Body of pancreas (tissue), 4 donors: ENCODE results near the gene PDC. TPM values are rescaled to one million over a fixed set of nuclear protein-coding genes. Genes with fewer than 3 reads are reported as not detected.

Source experiments
- ATAC-seq: fragments of 150-250 bp; one replicate; pipeline ENCODE4 v1.9.1; 2016
- DNase-seq, 4 donors: peaks; one replicate each; pipeline ENCODE4 v3.0.0-alpha.2; 2019
- H3K27ac ChIP-seq, 4 donors: fragments of 200-600 bp; sonication (generic); 1 replicate in 3 of 4; 2 replicates in 1 of 4; pipeline versions ENCODE4 v1.5.1 to v1.6.1; 2016 to 2019; ENCODE audit warnings: mild to moderate bottlenecking in 1 of 4, mixed read lengths in 1 of 4, moderate library complexity in 1 of 4
- H3K27me3 ChIP-seq, 2 donors: fragments of 200-600 bp; sonication (generic); one replicate each; pipeline ENCODE4 v1.6.0; 2016; ENCODE audit warnings: mild to moderate bottlenecking in 1 of 2
- H3K36me3 ChIP-seq, 2 donors: fragments of 200-600 bp; sonication (generic); replicated peaks in 1 of 2; 2 replicates each; pipeline ENCODE4 v1.5.1; 2016; ENCODE audit warnings: low read depth in 2 of 2; ENCODE audit not compliant: insufficient read depth in 1 of 2
- H3K4me1 ChIP-seq: fragments of 200-600 bp; sonication (generic); one replicate; pipeline ENCODE4 v1.6.0; 2016
- H3K4me3 ChIP-seq, 2 donors: fragments of 200-600 bp; sonication (generic); 1 replicate in 1 of 2; 2 replicates in 1 of 2; pipeline ENCODE4 v1.5.1; 2016 to 2019
- H3K9me3 ChIP-seq, 3 donors: fragments of 200-600 bp; sonication (generic); 1 replicate in 2 of 3; 2 replicates in 1 of 3; pipeline ENCODE4 v1.5.1; 2016
- POLR2A ChIP-seq, 3 donors: fragments of 450-650 bp; IDR thresholded peaks; one replicate each; pipeline ENCODE4 v1.6.1; 2016; ENCODE audit warnings: antibody characterized with exemption in 3 of 3, mild to moderate bottlenecking in 2 of 3
- WGBS, 2 donors: methylation state at CpG; one replicate each; pipeline ENCODE4 v1.1.5; 2017; 5-methylcytosine and 5-hydroxymethylcytosine counted together
- intact Hi-C: fragments of 100-400 bp; cut with DNase I; formaldehyde crosslinking; loops from one replicate; pipeline ENCODE4 v1.15.1; 2023
- total RNA-seq, 2 donors: library from RNA; depleted of rRNA; stranded (reverse); fragments of >200 nt; gene quantifications; one replicate each; pipeline ENCODE4 v1.1.0, GENCODE V29; 2016
- TF ChIP-seq, protein P1 (sequence below), 7 experiments: fragments of 450-650 bp in 4 of 7; fragments of 200-600 bp in 3 of 7; sonication (generic) in 3 of 7; IDR thresholded peaks; one replicate each; pipeline ENCODE4 v1.5.1; 2016 to 2019; ENCODE audit warnings: antibody characterized with exemption in 7 of 7

PDC gene
- not detected for total RNA-seq

DNA sequence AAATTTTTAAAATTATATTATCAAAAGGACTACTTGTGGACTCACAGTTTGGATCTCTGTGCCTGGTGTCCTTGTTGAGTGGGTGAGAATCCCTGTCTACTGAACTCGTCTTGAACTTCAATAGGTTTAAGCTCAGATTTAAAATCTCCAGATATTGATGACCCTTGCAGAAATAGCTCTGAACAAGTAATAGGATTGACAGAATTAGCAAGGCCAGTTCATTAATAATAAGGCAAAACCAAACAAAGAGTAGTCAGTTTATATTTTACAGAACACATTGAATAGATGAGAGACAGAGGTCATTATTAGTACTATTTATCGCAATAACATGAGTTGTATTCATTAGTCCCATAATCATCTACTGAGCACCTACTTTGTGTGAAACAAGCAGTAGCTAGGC lies at the start of gene PDC:
TSS of gene PDC (minus strand) at position 101 of the 400 bp plus-strand sequence. CDS start 11,655 bp downstream, outside the sequence.
- Histone ChIP-seq H3K9me3 (no peaks in the 10 kb centered on the region), H3K36me3 (no peaks in the 10 kb centered on the region), H3K4me1 (no peaks in the 10 kb centered on the region), H3K4me3 (no peak within 1 kb of the TSS), H3K27ac (no peak within 1 kb of the TSS), H3K27me3 (no peaks in the 10 kb centered on the region)
- 85% methylated on average over 2 of the region's 2 CpGs for WGBS, 2 donors
- TF ChIP-seq POLR2A (IDR thresholded peaks at IDR 0.05): no peak
- TF ChIP-seq, protein P1, sequence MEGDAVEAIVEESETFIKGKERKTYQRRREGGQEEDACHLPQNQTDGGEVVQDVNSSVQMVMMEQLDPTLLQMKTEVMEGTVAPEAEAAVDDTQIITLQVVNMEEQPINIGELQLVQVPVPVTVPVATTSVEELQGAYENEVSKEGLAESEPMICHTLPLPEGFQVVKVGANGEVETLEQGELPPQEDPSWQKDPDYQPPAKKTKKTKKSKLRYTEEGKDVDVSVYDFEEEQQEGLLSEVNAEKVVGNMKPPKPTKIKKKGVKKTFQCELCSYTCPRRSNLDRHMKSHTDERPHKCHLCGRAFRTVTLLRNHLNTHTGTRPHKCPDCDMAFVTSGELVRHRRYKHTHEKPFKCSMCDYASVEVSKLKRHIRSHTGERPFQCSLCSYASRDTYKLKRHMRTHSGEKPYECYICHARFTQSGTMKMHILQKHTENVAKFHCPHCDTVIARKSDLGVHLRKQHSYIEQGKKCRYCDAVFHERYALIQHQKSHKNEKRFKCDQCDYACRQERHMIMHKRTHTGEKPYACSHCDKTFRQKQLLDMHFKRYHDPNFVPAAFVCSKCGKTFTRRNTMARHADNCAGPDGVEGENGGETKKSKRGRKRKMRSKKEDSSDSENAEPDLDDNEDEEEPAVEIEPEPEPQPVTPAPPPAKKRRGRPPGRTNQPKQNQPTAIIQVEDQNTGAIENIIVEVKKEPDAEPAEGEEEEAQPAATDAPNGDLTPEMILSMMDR (IDR thresholded peaks at IDR 0.05): no peak
- intact Hi-C loops: no loop called here
- ATAC-seq (no peak), DNase-seq (no peak)

DNA sequence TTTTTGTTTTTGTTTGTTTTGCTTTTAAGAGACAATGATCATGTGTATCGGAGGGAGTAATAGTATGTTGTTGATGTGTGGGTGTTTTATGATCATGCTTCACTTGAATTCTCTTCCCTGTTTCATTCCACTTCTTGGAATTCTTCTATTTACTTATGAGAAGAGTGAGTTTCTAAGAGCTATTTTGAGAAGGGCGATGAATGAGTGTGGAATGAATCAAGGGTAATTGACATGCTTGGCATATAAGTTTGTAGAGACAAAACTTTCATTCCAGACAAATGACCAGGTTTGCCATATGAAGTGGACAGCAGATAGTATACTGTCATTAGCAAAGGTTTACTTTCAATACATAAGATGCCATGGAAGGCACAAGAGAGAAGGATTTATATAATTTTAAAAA lies 42.3 kb upstream of the PDC start:
- Histone ChIP-seq H3K36me3 (no peaks in the 10 kb centered on the region), H3K4me1 (no peaks in the 10 kb centered on the region), H3K9me3 (no peaks in the 10 kb centered on the region), H3K27me3 (no peaks in the 10 kb centered on the region), H3K27ac (no peak overlapping the region), H3K4me3 (no peak overlapping the region)
- 86 to 95% methylated on average over 2 of the region's 2 CpGs for WGBS, 2 donors
- no peak for DNase-seq
- TF ChIP-seq, protein P1 (IDR thresholded peaks at IDR 0.05): no peak
- no peak for TF ChIP-seq POLR2A (IDR thresholded peaks at IDR 0.05)
- no peak for ATAC-seq
- intact Hi-C loops: no loop called here

DNA sequence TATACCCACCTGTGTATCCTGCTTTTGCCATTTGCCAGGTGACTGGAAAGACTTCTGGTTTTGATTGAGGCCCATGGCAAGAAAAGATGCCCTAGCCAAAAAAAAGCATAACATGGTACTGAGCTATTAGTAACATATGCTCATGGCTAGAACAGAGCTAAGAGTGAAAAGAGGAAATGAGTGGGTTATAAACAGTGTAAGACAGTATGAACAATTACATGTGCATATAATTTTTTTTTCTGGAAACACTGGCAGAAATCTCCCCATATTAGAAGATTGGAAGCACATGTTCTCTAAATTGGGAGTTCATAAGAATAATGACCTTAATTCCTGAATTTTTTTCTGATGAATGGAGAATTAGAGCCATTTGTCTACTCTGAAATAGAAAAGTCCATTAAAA lies 41.2 kb upstream of the PDC start:
- Histone ChIP-seq H3K9me3 (no peaks in the 10 kb centered on the region), H3K36me3 (no peaks in the 10 kb centered on the region), H3K27me3 (no peaks in the 10 kb centered on the region), H3K27ac (no peak overlapping the region), H3K4me1 (no peaks in the 10 kb centered on the region), H3K4me3 (no peak overlapping the region)
- DNase-seq (no peak), ATAC-seq (no peak)
- TF ChIP-seq, protein P1 (IDR thresholded peaks at IDR 0.05): no peak
- no peak for TF ChIP-seq POLR2A (IDR thresholded peaks at IDR 0.05)
- intact Hi-C loops: no loop called here

DNA sequence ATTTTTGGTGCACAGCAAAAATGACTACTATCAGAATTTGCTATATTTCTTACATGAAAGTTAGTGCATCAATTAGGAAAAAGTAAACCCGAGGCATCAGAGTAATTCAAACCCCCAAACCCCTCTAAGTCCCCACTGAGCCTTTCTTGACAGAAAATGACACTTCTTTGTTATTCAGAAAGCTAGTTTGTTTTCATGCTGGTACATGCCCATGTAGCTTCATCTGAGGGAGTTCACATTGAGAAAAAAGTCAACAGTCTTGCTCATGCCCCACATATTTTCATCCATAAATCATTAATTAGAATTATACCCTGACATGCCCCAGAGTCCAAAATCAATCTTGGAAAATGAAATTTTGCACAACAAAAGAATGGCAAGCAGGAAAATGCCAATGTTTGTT lies 39.9 kb upstream of the PDC start:
- intact Hi-C loops: no loop called here
- Histone ChIP-seq H3K27me3 (no peaks in the 10 kb centered on the region), H3K9me3 (no peaks in the 10 kb centered on the region), H3K4me3 (no peak overlapping the region), H3K36me3 (no peaks in the 10 kb centered on the region), H3K27ac (no peak overlapping the region), H3K4me1 (no peaks in the 10 kb centered on the region)
- 63 to 65% methylated on average over 1 of the region's 1 CpG for WGBS, 2 donors
- ATAC-seq (no peak), DNase-seq (no peak)
- TF ChIP-seq POLR2A (IDR thresholded peaks at IDR 0.05): no peak
- TF ChIP-seq, protein P1 (IDR thresholded peaks at IDR 0.05): no peak

DNA sequence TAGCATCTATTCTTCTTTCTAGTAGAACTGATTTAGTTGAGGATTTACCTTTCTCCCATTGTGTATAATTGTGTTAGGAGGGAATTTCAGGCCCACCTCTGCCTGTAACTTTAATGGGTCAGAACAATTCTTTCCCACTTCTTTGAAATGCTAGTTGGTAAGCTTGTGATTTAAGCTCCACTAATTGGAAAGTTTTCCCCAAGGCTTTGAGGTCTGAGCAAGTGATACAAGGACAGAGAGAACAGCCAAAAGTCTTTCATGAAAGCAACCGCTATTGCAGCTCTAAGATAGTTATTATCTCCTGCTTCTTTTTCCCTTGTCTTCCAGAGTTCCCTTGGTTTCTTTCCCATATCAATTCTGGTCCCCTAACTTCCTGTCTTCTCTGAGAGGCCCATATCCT lies 38.7 kb upstream of the PDC start:
- DNase-seq (no peak), ATAC-seq (no peak)
- WGBS, 2 donors: 89 to 94% methylated on average over 1 of the region's 1 CpG
- TF ChIP-seq, protein P1 (IDR thresholded peaks at IDR 0.05): no peak
- no peak for TF ChIP-seq POLR2A (IDR thresholded peaks at IDR 0.05)
- H3K27me3 ChIP-seq: no peaks in the 10 kb centered on the region
- H3K9me3 ChIP-seq: no peaks in the 10 kb centered on the region
- H3K36me3 ChIP-seq: no peaks in the 10 kb centered on the region
- intact Hi-C loops: no loop called here
- no peaks in the 10 kb centered on the region for H3K4me1 ChIP-seq
- no peak overlapping the region for H3K4me3 ChIP-seq
- no peak overlapping the region for H3K27ac ChIP-seq
